Measurements from ENCODE around the gene ROBO3.

Gene ROBO3

GRCh38 chr11:124893781-124894401 lies 28.7 kb downstream of the ROBO3 start:
- no peak for DNase-seq

- DNase-seq = no peak
These were observed 29.6 kb downstream of the ROBO3 start for GRCh38 chr11:124894606-124895430.

GRCh38 chr11:124895471-124895971 lies 30.3 kb downstream of the ROBO3 start:
- DNase-seq = no peak

- DNase-seq = no peak
These were observed 31.0 kb downstream of the ROBO3 start for GRCh38 chr11:124896071-124896750.

GRCh38 chr11:124896821-124897391 lies 31.7 kb downstream of the ROBO3 start:
- no peak for DNase-seq

GRCh38 chr11:124897674-124898262 lies 32.5 kb downstream of the ROBO3 start, which contains the start of gene ROBO4:
TSS of gene ROBO4 (minus strand) at chr11:124897865. CDS start at chr11:124897795, 70 bp downstream.
- no peak for DNase-seq

- DNase-seq = no peak
These were observed 33.0 kb downstream of the ROBO3 start for GRCh38 chr11:124898263-124898680.

- no peak for DNase-seq
These were observed 33.5 kb downstream of the ROBO3 start for GRCh38 chr11:124898711-124899110.

GRCh38 chr11:124899383-124900145 lies 34.3 kb downstream of the ROBO3 start:
- DNase-seq = no peak

GRCh38 chr11:124900464-124900863 lies 35.2 kb downstream of the ROBO3 start:
- no peak for DNase-seq

GRCh38 chr11:124902616-124903015 lies 37.4 kb downstream of the ROBO3 start:
- DNase-seq = no peak

- DNase-seq = no peak
These were observed 50.5 kb downstream of the ROBO3 start for GRCh38 chr11:124915541-124916369.

- no peak for DNase-seq
These were observed 51.1 kb downstream of the ROBO3 start for GRCh38 chr11:124916370-124916710.

- DNase-seq = peak; percentile 56
These were observed 51.9 kb downstream of the ROBO3 start for GRCh38 chr11:124917115-124917637.

- no peak for DNase-seq
These were observed 53.7 kb downstream of the ROBO3 start, which contains the start of gene HEPN1 for GRCh38 chr11:124918950-124919349. TSS of gene HEPN1 (plus strand) at chr11:124919250.

GRCh38 chr11:124919898-124920297 lies 54.7 kb downstream of the ROBO3 start:
- peak; percentile 73 for DNase-seq

- peak; percentile 19 for DNase-seq
These were observed 55.1 kb downstream of the ROBO3 start for GRCh38 chr11:124920356-124920755.

- DNase-seq = peak; percentile 53
These were observed 55.8 kb downstream of the ROBO3 start for GRCh38 chr11:124920870-124921609.

GRCh38 chr11:124922831-124923230 lies 57.6 kb downstream of the ROBO3 start:
- no peak for DNase-seq

- DNase-seq = no peak
These were observed 58.1 kb downstream of the ROBO3 start for GRCh38 chr11:124923296-124923695.

Data from NCI-H2171 (cell line).